ENCODE data around the gene VKORC1L1. TPM values are rescaled to one million over a fixed set of nuclear protein-coding genes. Genes with fewer than 3 reads are reported as not detected.
"Not testable (repeated sequence)": the region's sequence is repeated elsewhere in the genome, so short reads cannot be mapped to it uniquely, and the experiment has no call there.

Gene VKORC1L1
- total RNA-seq, 1 experiment from 2014 or later = 29.4 TPM

- H3K27me3 Mint-ChIP-seq (ENCODE audit: low read depth); H2BK5ac ChIP-seq (ENCODE audit: insufficient read length, low read length); H3K23me2 ChIP-seq (ENCODE audit: insufficient read length, low read depth, low read length, poor library complexity, severe bottlenecking); H2BK15ac ChIP-seq (ENCODE audit: low read depth, low read length); H3K4me1 Mint-ChIP-seq; H3K79me1 ChIP-seq (ENCODE audit: insufficient read depth, low read depth, low read length, poor library complexity, severe bottlenecking); H3K4ac ChIP-seq (ENCODE audit: low read depth, low read length); H3K56ac ChIP-seq (ENCODE audit: insufficient read length, low read depth, low read length); H4K8ac ChIP-seq (replicated peaks; ENCODE audit: insufficient read length, low read depth, low read length); H3K79me2 ChIP-seq (ENCODE audit: insufficient read depth, low read length); H3K9me3 ChIP-seq (ENCODE audit: control insufficient read depth, low read depth, low read length); H4K5ac ChIP-seq (ENCODE audit: insufficient read length, low read depth, low read length); H3K9me3 Mint-ChIP-seq; H3K27ac ChIP-seq (ENCODE audit: insufficient read length, low read depth, low read length); H3K23ac ChIP-seq (ENCODE audit: insufficient read length, low read depth, low read length); H2BK12ac ChIP-seq (ENCODE audit: insufficient read length, low read depth, low read length); H3K36me3 Mint-ChIP-seq (ENCODE audit: insufficient read depth in 1 of 3, low read depth in 3 of 3); H3K14ac ChIP-seq (ENCODE audit: insufficient read depth, low read length); H2AK5ac ChIP-seq (ENCODE audit: insufficient read length, low read length); H2BK120ac ChIP-seq (ENCODE audit: low read depth, low read length, poor library complexity, severe bottlenecking); H3T11ph ChIP-seq (ENCODE audit: low read length); H3K18ac ChIP-seq (ENCODE audit: insufficient read length, low read depth, low read length); H3K4me3 Mint-ChIP-seq; H3K27ac Mint-ChIP-seq; H4K20me1 ChIP-seq (ENCODE audit: control insufficient read depth, insufficient read depth, insufficient read length); H3K9ac ChIP-seq (ENCODE audit: extremely low read depth, insufficient read length, low read length); H2AFZ ChIP-seq (ENCODE audit: low read length); H3K27me3 ChIP-seq (ENCODE audit: insufficient read depth, low read length); DNase-seq; H3K4me1 ChIP-seq (ENCODE audit: insufficient read depth, low read length); H4K91ac ChIP-seq (ENCODE audit: insufficient read length, low read depth, low read length); H3K4me2 ChIP-seq (ENCODE audit: insufficient read depth, insufficient read length, low read length); H2BK20ac ChIP-seq (ENCODE audit: low read depth, low read length, poor library complexity, severe bottlenecking): not testable (repeated sequence)
- WGBS (ENCODE audit: extremely low coverage, insufficient read length, low lambda C conversion rate) = no CpG with 5 or more reads among the region's 5 CpGs
Observed at GRCh38 chr7:66000823-66001417, 128.0 kb downstream of the VKORC1L1 start.

GRCh38 chr7:66005115-66005671, 132.3 kb downstream of the VKORC1L1 start:
- not testable (repeated sequence) for H3K9me3 ChIP-seq (ENCODE audit: control insufficient read depth, low read depth, low read length); H3K27me3 Mint-ChIP-seq (ENCODE audit: low read depth); H3K4me2 ChIP-seq (ENCODE audit: insufficient read depth, insufficient read length, low read length); H2BK15ac ChIP-seq (ENCODE audit: low read depth, low read length); H4K91ac ChIP-seq (ENCODE audit: insufficient read length, low read depth, low read length); H2BK12ac ChIP-seq (ENCODE audit: insufficient read length, low read depth, low read length); H3K4me1 Mint-ChIP-seq; H3K56ac ChIP-seq (ENCODE audit: insufficient read length, low read depth, low read length); H2BK120ac ChIP-seq (ENCODE audit: low read depth, low read length, poor library complexity, severe bottlenecking); H3K4me1 ChIP-seq (ENCODE audit: insufficient read depth, low read length); H3K23me2 ChIP-seq (ENCODE audit: insufficient read length, low read depth, low read length, poor library complexity, severe bottlenecking); H3K27ac ChIP-seq (ENCODE audit: insufficient read length, low read depth, low read length); H2AFZ ChIP-seq (ENCODE audit: low read length); H3K79me1 ChIP-seq (ENCODE audit: insufficient read depth, low read depth, low read length, poor library complexity, severe bottlenecking); H3K27me3 ChIP-seq (ENCODE audit: insufficient read depth, low read length); H3T11ph ChIP-seq (ENCODE audit: low read length); H4K8ac ChIP-seq (replicated peaks; ENCODE audit: insufficient read length, low read depth, low read length); H3K23ac ChIP-seq (ENCODE audit: insufficient read length, low read depth, low read length); H3K18ac ChIP-seq (ENCODE audit: insufficient read length, low read depth, low read length); H4K20me1 ChIP-seq (ENCODE audit: control insufficient read depth, insufficient read depth, insufficient read length); H2BK5ac ChIP-seq (ENCODE audit: insufficient read length, low read length); H3K4ac ChIP-seq (ENCODE audit: low read depth, low read length); H2AK5ac ChIP-seq (ENCODE audit: insufficient read length, low read length); H3K36me3 Mint-ChIP-seq (ENCODE audit: insufficient read depth in 1 of 3, low read depth in 3 of 3); H3K9me3 Mint-ChIP-seq; H3K14ac ChIP-seq (ENCODE audit: insufficient read depth, low read length); H4K5ac ChIP-seq (ENCODE audit: insufficient read length, low read depth, low read length); H3K9ac ChIP-seq (ENCODE audit: extremely low read depth, insufficient read length, low read length); H2BK20ac ChIP-seq (ENCODE audit: low read depth, low read length, poor library complexity, severe bottlenecking); DNase-seq; H3K79me2 ChIP-seq (ENCODE audit: insufficient read depth, low read length); H3K4me3 Mint-ChIP-seq
- 0 out of 7 replicates have a peak overlapping the region, but pooled peaks of 1 of the 3 experiments have one; percentile 50 for H3K27ac Mint-ChIP-seq
- WGBS (ENCODE audit: extremely low coverage, insufficient read length, low lambda C conversion rate) = no CpG with 5 or more reads among the region's 8 CpGs

All from H9 (cell line).